Mesothelial cell of epicardium (in vitro differentiated cells): Measurements from ENCODE around the gene METTL22. TPM values are rescaled to one million over a fixed set of nuclear protein-coding genes. Genes with fewer than 3 reads are reported as not detected.
A peak's percentile ranks its signal among the peaks of the same experiment; 100 is the strongest.
"Not testable (repeated sequence)": the region's sequence is repeated elsewhere in the genome, so short reads cannot be mapped to it uniquely, and the experiment has no call there.

ENCODE experiments used
- DNase-seq, 2 experiments: peaks; one replicate each; pipeline ENCODE4 v3.0.0; 2021; ENCODE audit warnings: low spot score in 2 of 2; ENCODE audit not compliant: unreplicated experiment in 2 of 2
- H3K27ac Mint-ChIP-seq: 2 replicates; pipeline ENCODE4 v1.8.0; 2021; ENCODE audit warnings: mixed read lengths
- H3K27me3 Mint-ChIP-seq: 2 replicates; pipeline ENCODE4 v1.8.0; 2021; ENCODE audit warnings: low read depth, mixed read lengths
- H3K36me3 Mint-ChIP-seq: 2 replicates; pipeline ENCODE4 v1.8.0; 2021; ENCODE audit warnings: mixed read lengths
- H3K4me1 Mint-ChIP-seq: 2 replicates; pipeline ENCODE4 v1.8.0; 2021; ENCODE audit warnings: mixed read lengths
- H3K4me3 Mint-ChIP-seq: 2 replicates; pipeline ENCODE4 v1.8.0; 2021; ENCODE audit warnings: mild to moderate bottlenecking, moderate library complexity, mixed read lengths
- H3K9me3 Mint-ChIP-seq: 2 replicates; pipeline ENCODE4 v1.8.0; 2021; ENCODE audit warnings: mixed read lengths
- CTCF ChIP-seq: fragments of 200-600 bp; sonication (generic); IDR thresholded peaks from one replicate; pipeline ENCODE4 v1.5.0; 2021; ENCODE audit warnings: antibody characterized with exemption; ENCODE audit not compliant: unreplicated experiment
- total RNA-seq: library from RNA; stranded (reverse); gene quantifications from 3 replicates; pipeline ENCODE4 v1.2.1, GENCODE V29; 2021

The METTL22 gene
- total RNA-seq, 1 donor from 2014 or later = 65.8 TPM

- Mint-ChIP-seq H3K36me3 (peaks cover 19% of the 10 kb centered on the region), H3K27me3 (no peaks in the 10 kb centered on the region), H3K4me3 (no peak overlapping the region), H3K4me1 (no peaks in the 10 kb centered on the region), H3K27ac (no peak overlapping the region), H3K9me3 (no peaks in the 10 kb centered on the region)
- no peak for TF ChIP-seq CTCF
- no peak for DNase-seq
Observed at GRCh38 chr16:8649829-8650554, 28.5 kb downstream of the METTL22 start.

- not testable (repeated sequence) for H3K4me3 Mint-ChIP-seq, H3K4me1 Mint-ChIP-seq, H3K36me3 Mint-ChIP-seq, H3K27me3 Mint-ChIP-seq, H3K9me3 Mint-ChIP-seq, DNase-seq, H3K27ac Mint-ChIP-seq
Observed at GRCh38 chr16:8651958-8652357, 30.5 kb downstream of the METTL22 start.

GRCh38 chr16:8655184-8655717 is 33.8 kb downstream of the METTL22 start:
- Mint-ChIP-seq H3K36me3 (no peaks in the 10 kb centered on the region), H3K27me3 (peaks cover 7% of the 10 kb centered on the region), H3K27ac (no peak overlapping the region), H3K4me3 (no peak overlapping the region), H3K4me1 (peaks cover 2% of the 10 kb centered on the region), H3K9me3 (no peaks in the 10 kb centered on the region)
- DNase-seq = no peak
- no peak for TF ChIP-seq CTCF

GRCh38 chr16:8656376-8656775 is 34.9 kb downstream of the METTL22 start:
- DNase-seq = no peak
- Mint-ChIP-seq H3K9me3 (no peaks in the 10 kb centered on the region), H3K4me1 (peaks cover 2% of the 10 kb centered on the region), H3K27ac (no peak overlapping the region), H3K27me3 (peaks cover 7% of the 10 kb centered on the region), H3K4me3 (no peak overlapping the region), H3K36me3 (no peaks in the 10 kb centered on the region)
- TF ChIP-seq CTCF = no peak

GRCh38 chr16:8660841-8661301 is 39.4 kb downstream of the METTL22 start:
- Mint-ChIP-seq H3K4me3 (no peak overlapping the region), H3K27me3 (peaks cover 7% of the 10 kb centered on the region), H3K27ac (no peak overlapping the region), H3K36me3 (no peaks in the 10 kb centered on the region), H3K4me1 (peaks cover 2% of the 10 kb centered on the region), H3K9me3 (no peaks in the 10 kb centered on the region)
- DNase-seq = peak; percentile 44 to 75
- TF ChIP-seq CTCF = peak; percentile 48

GRCh38 chr16:8661703-8662102 is 40.2 kb downstream of the METTL22 start:
- no peak for DNase-seq
- H3K4me3 Mint-ChIP-seq = no peak overlapping the region
- no peak overlapping the region for H3K27ac Mint-ChIP-seq
- H3K9me3 Mint-ChIP-seq = no peaks in the 10 kb centered on the region
- peaks cover 7% of the 10 kb centered on the region for H3K27me3 Mint-ChIP-seq
- no peaks in the 10 kb centered on the region for H3K4me1 Mint-ChIP-seq
- TF ChIP-seq CTCF = no peak
- no peaks in the 10 kb centered on the region for H3K36me3 Mint-ChIP-seq
